Suprapubic skin (tissue), 4 donors: Measurements from ENCODE around the gene PPFIA3. TPM values are rescaled to one million over a fixed set of nuclear protein-coding genes. Genes with fewer than 3 reads are reported as not detected.
A peak's percentile ranks its signal among the peaks of the same experiment; 100 is the strongest.

ENCODE experiments used
- DNase-seq, 2 donors: peaks; one replicate each; pipeline ENCODE4 v3.0.0-alpha.2; 2019; ENCODE audit warnings: low spot score in 2 of 2
- H3K27ac ChIP-seq: fragments of 200-600 bp; sonication (generic); one replicate; pipeline ENCODE4 v1.5.1; 2019
- H3K27me3 ChIP-seq: fragments of 200-600 bp; sonication (generic); one replicate; pipeline ENCODE4 v1.5.1; 2019
- H3K36me3 ChIP-seq: fragments of 200-600 bp; sonication (generic); one replicate; pipeline ENCODE4 v1.5.1; 2019
- H3K4me1 ChIP-seq: fragments of 200-600 bp; sonication (generic); one replicate; pipeline ENCODE4 v1.5.1; 2019
- H3K4me3 ChIP-seq: fragments of 200-600 bp; sonication (generic); one replicate; pipeline ENCODE4 v1.5.1; 2019; ENCODE audit warnings: mild to moderate bottlenecking
- H3K9me3 ChIP-seq: fragments of 200-600 bp; sonication (generic); one replicate; pipeline ENCODE4 v1.5.1; 2019
- EP300 ChIP-seq: sonication (generic); formaldehyde crosslinking; IDR thresholded peaks from one replicate; pipeline ENCODE4 v1.6.1; 2017; ENCODE audit warnings: antibody characterized with exemption
- POLR2A ChIP-seq, 2 donors: fragments of 450-650 bp; IDR thresholded peaks; one replicate each; pipeline ENCODE4 v1.6.1; 2017; ENCODE audit warnings: antibody characterized with exemption in 2 of 2, mild to moderate bottlenecking in 2 of 2, moderate library complexity in 2 of 2
- POLR2AphosphoS5 ChIP-seq, 3 donors: sonication (generic); formaldehyde crosslinking; IDR thresholded peaks; one replicate each; pipeline ENCODE4 v1.6.1; 2017; ENCODE audit warnings: antibody characterized with exemption in 3 of 3
- WGBS: methylation state at CpG from one replicate; pipeline ENCODE4 v1.1.5; 2018; 5-methylcytosine and 5-hydroxymethylcytosine counted together
- total RNA-seq, 4 donors: library from RNA; depleted of rRNA; stranded (reverse); fragments of >200 nt; gene quantifications; one replicate each; pipeline ENCODE4 v1.1.0, GENCODE V29; 2016
- TF ChIP-seq, protein P1 (sequence below), 2 donors: fragments of 200-600 bp in 1 of 2; fragments of 450-650 bp in 1 of 2; sonication (generic) in 1 of 2; IDR thresholded peaks; one replicate each; pipeline ENCODE4 v1.5.1; 2016 to 2019; ENCODE audit warnings: antibody characterized with exemption in 2 of 2, mild to moderate bottlenecking in 1 of 2, moderate library complexity in 1 of 2

Gene PPFIA3
- total RNA-seq, 4 donors from 2014 or later: 42.7 to 50.1 (median 46.6) TPM

DNA sequence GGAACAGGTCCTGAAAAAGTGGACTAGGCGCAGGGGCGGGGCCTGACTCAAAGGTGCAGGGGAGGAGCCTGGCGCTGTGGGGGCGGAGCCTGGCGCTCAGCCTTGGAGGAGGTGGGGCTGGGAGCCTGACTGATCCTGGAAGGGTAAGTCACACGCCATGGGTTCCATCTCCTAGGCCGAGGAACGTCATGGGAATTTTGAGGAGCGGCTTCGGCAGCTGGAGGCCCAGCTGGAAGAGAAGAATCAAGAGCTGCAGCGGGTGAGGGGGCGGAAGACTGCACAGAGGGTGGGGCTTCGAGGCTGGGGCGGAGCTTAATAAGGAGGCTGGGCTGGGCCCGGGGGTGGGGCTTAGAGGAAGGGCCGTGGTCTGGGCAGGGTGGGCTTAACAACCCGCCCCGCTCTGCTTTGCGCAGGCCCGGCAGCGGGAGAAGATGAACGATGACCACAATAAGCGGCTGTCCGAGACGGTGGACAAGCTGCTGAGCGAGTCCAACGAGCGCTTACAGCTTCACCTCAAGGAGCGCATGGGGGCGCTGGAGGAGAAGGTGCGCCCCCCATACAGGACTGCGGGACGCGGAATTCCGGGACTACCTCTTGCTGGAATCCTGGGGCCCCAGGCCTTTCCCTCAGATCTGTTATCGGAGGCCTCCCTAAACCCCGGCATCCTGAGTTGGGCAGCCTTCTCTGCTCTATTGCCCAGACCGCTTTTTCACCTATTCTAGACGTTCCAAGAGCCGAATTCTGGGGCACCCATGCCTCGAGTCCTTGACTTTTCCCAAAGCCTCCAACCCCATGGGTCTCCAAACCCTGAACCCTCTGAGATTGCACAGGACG lies 14.5 kb downstream of the PPFIA3 start:
- H3K4me1 ChIP-seq: peaks cover 31% of the 10 kb centered on the region
- no peaks in the 10 kb centered on the region for H3K27me3 ChIP-seq
- no peaks in the 10 kb centered on the region for H3K36me3 ChIP-seq
- H3K9me3 ChIP-seq: no peaks in the 10 kb centered on the region
- DNase-seq: no peak
- no peak for TF ChIP-seq POLR2A (IDR thresholded peaks at IDR 0.05)
- TF ChIP-seq, protein P1, sequence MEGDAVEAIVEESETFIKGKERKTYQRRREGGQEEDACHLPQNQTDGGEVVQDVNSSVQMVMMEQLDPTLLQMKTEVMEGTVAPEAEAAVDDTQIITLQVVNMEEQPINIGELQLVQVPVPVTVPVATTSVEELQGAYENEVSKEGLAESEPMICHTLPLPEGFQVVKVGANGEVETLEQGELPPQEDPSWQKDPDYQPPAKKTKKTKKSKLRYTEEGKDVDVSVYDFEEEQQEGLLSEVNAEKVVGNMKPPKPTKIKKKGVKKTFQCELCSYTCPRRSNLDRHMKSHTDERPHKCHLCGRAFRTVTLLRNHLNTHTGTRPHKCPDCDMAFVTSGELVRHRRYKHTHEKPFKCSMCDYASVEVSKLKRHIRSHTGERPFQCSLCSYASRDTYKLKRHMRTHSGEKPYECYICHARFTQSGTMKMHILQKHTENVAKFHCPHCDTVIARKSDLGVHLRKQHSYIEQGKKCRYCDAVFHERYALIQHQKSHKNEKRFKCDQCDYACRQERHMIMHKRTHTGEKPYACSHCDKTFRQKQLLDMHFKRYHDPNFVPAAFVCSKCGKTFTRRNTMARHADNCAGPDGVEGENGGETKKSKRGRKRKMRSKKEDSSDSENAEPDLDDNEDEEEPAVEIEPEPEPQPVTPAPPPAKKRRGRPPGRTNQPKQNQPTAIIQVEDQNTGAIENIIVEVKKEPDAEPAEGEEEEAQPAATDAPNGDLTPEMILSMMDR (IDR thresholded peaks at IDR 0.05): no peak
- no peak for TF ChIP-seq EP300
- TF ChIP-seq POLR2AphosphoS5 (IDR thresholded peaks at IDR 0.05): no peak
- H3K27ac ChIP-seq: no peak overlapping the region
- H3K4me3 ChIP-seq: peak overlapping the region; percentile 33
- 54% methylated on average over 42 of the region's 42 CpGs for WGBS

DNA sequence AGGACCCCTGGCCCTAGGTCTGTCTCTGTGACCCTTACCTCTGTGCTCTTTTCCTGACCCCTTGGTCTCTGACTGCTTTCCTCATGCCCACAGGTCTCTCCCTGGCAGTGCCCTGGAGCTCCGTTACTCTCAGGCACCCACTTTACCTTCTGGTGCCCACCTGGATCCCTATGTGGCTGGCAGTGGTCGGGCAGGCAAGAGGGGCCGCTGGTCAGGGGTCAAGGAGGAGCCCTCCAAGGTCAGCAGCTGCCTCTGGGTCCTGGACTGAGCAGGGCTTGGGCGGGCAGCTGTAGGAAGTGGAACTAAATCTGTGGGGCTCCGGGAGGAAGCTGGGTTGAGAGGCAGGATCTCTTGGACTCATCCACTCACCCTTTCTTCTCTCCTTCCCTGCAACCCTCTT lies 16.3 kb downstream of the PPFIA3 start:
- H3K4me1 ChIP-seq: peaks cover 27% of the 10 kb centered on the region
- no peak overlapping the region for H3K4me3 ChIP-seq
- no peaks in the 10 kb centered on the region for H3K9me3 ChIP-seq
- H3K27me3 ChIP-seq: no peaks in the 10 kb centered on the region
- DNase-seq: no peak
- TF ChIP-seq POLR2A (IDR thresholded peaks at IDR 0.05) (no peak), POLR2AphosphoS5 (IDR thresholded peaks at IDR 0.05) (no peak), EP300 (no peak)
- TF ChIP-seq, protein P1 (IDR thresholded peaks at IDR 0.05): no peak
- H3K27ac ChIP-seq: no peak overlapping the region
- H3K36me3 ChIP-seq: no peaks in the 10 kb centered on the region
- WGBS: 81% methylated on average over 3 of the region's 5 CpGs

DNA sequence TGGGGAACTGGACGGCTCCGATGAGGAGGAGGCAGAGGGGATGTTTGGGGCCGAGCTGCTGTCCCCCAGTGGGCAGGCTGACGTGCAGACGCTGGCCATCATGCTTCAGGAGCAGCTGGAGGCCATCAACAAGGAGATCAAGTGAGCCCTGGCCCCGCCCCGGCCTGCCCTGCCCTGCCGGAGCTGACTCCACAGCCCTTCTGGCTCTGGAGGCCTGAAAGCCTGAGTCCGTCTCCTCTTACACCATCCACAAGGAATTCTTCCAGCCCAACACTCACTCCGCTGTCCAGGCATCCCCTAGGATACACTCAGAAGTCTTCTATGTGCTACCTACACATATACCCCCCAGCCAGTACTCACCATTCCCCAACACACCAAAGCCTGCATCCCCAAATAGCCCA lies 17.4 kb downstream of the PPFIA3 start:
- DNase-seq: no peak
- H3K4me3 ChIP-seq: no peak overlapping the region
- peaks cover 27% of the 10 kb centered on the region for H3K4me1 ChIP-seq
- no peaks in the 10 kb centered on the region for H3K27me3 ChIP-seq
- H3K9me3 ChIP-seq: no peaks in the 10 kb centered on the region
- TF ChIP-seq POLR2A (IDR thresholded peaks at IDR 0.05): no peak
- TF ChIP-seq EP300: no peak
- TF ChIP-seq, protein P1 (IDR thresholded peaks at IDR 0.05): no peak
- TF ChIP-seq POLR2AphosphoS5 (IDR thresholded peaks at IDR 0.05): no peak
- no peaks in the 10 kb centered on the region for H3K36me3 ChIP-seq
- 88% methylated on average over 10 of the region's 10 CpGs for WGBS
- H3K27ac ChIP-seq: no peak overlapping the region

DNA sequence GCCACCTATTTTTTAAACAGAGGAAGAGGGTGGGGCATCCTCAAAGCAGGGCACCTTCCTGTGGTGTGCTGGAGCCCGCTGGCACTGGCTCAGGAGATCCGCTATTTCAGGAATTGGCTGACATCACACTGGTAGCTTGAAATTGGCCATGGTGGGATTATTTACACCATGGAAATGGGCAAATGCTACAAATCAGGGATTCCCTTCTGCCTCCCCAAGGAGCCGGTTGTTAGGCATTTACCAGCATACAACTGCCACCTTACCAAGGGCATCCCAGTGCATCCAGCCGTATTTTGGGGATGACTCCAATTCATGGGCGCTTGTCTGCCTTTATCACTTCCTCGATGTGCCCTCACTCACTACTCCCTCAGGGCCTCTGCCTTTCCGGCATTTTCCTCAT lies 21.6 kb downstream of the PPFIA3 start:
- 85% methylated on average over 5 of the region's 7 CpGs for WGBS
- H3K27me3 ChIP-seq: no peaks in the 10 kb centered on the region
- H3K4me1 ChIP-seq: peaks cover 25% of the 10 kb centered on the region
- no peak overlapping the region for H3K27ac ChIP-seq
- H3K36me3 ChIP-seq: no peaks in the 10 kb centered on the region
- no peak overlapping the region for H3K4me3 ChIP-seq
- no peak for DNase-seq
- no peaks in the 10 kb centered on the region for H3K9me3 ChIP-seq
- TF ChIP-seq POLR2A (IDR thresholded peaks at IDR 0.05) (no peak), EP300 (no peak), POLR2AphosphoS5 (IDR thresholded peaks at IDR 0.05) (no peak)
- TF ChIP-seq, protein P1 (IDR thresholded peaks at IDR 0.05): no peak

DNA sequence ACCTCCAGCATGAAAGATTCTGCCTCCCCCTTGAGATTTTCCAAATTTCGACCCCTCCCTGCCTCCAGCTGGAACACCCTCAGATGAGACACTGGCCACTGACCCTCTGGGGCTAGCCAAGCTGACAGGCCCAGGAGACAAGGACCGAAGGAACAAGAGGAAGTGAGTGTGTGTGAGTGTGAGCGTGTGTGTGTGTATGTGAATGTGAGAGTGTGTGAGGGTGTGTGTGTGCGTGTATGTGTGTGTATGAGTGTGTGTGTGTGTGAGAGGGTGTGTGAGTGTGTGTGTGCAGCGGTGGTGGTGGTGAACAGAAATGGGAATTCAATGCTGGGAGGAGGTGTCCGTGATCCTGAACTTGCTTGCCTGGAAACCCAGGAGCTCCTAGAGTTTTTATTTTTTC lies 22.0 kb downstream of the PPFIA3 start:
- peaks cover 27% of the 10 kb centered on the region for H3K4me1 ChIP-seq
- H3K36me3 ChIP-seq: no peaks in the 10 kb centered on the region
- no peak overlapping the region for H3K4me3 ChIP-seq
- no peak for TF ChIP-seq POLR2AphosphoS5 (IDR thresholded peaks at IDR 0.05)
- TF ChIP-seq EP300: no peak
- TF ChIP-seq POLR2A (IDR thresholded peaks at IDR 0.05): no peak
- TF ChIP-seq, protein P1 (IDR thresholded peaks at IDR 0.05): no peak
- no peak overlapping the region for H3K27ac ChIP-seq
- no peaks in the 10 kb centered on the region for H3K9me3 ChIP-seq
- 81% methylated on average over 6 of the region's 6 CpGs for WGBS
- DNase-seq: no peak
- no peaks in the 10 kb centered on the region for H3K27me3 ChIP-seq
